GM12878 (cell line): Measurements from ENCODE around the gene PRKCB. TPM values are rescaled to one million over a fixed set of nuclear protein-coding genes. Genes with fewer than 3 reads are reported as not detected.
A peak's percentile ranks its signal among the peaks of the same experiment; 100 is the strongest.

Source experiments
- ATAC-seq: fragments of 200-7000 bp; cut with Tn5 transposase; 3 replicates; pipeline ENCODE4 v1.9.1; 2020; ENCODE audit warnings: mild to moderate bottlenecking, moderate library complexity
- BruUV-seq: library from RNA; stranded (reverse); fragments of 400-500 nt; replicated peaks from 2 replicates; lab custom pipeline; 2021; lab: Mats Ljungman, UMichigan
- CTCF ChIA-PET: fragments of 300-600 bp; sonication (Branson Sonifier 250); formaldehyde crosslinking; extraction: SDS; loops from one replicate; lab custom pipeline; 2021; ENCODE audit warnings: inconsistent platforms; lab: Yijun Ruan, JAX
- POLR2A ChIA-PET: fragments of 350-600 bp; formaldehyde crosslinking; extraction: SDS; loops from one replicate; lab custom pipeline; 2021; ENCODE audit warnings: inconsistent platforms; lab: Charles Lee
- RAD21 ChIA-PET: fragments of 300-600 bp; sonication (Branson Sonifier 250); formaldehyde crosslinking; loops from one replicate; lab custom pipeline; 2023; ENCODE audit warnings: antibody characterized with exemption; ENCODE audit not compliant: unreplicated experiment; lab: Charles Lee
- SMC1A ChIA-PET: fragments of 300-600 bp; sonication (Branson Sonifier 250); formaldehyde crosslinking; loops from one replicate; lab custom pipeline; 2023; ENCODE audit not compliant: unreplicated experiment, uncharacterized antibody; lab: Charles Lee
- DNase-seq: peaks from one replicate; pipeline ENCODE4 v3.0.0-alpha.2; 2011; ENCODE audit warnings: low read depth, low spot score
- FAIRE-seq: peaks from 3 replicates; lab custom pipeline; 2011; peaks lifted over from hg19 to GRCh38; lab: Jason Lieb, UNC
- H2AFZ ChIP-seq: 2 replicates; pipeline ENCODE4 v1.6.0; 2011; ENCODE audit warnings: low read depth, low read length, control low read depth; ENCODE audit not compliant: control insufficient read depth
- H3K27ac ChIP-seq: 2 replicates; pipeline ENCODE4 v1.5.1; 2011; ENCODE audit warnings: control low read depth; ENCODE audit not compliant: control insufficient read depth, insufficient read depth
- H3K27me3 ChIP-seq, 2 experiments: replicated peaks in 1 of 2; 2 replicates each; pipeline versions ENCODE4 v1.6.0 to v1.6.1; 2011; ENCODE audit warnings: low read length in 1 of 2; ENCODE audit not compliant: control insufficient read depth in 2 of 2, insufficient read depth in 2 of 2
- H3K36me3 ChIP-seq, 2 experiments: 2 replicates each; pipeline ENCODE4 v1.5.1; 2011; ENCODE audit warnings: low read length in 1 of 2; ENCODE audit not compliant: control insufficient read depth in 2 of 2, insufficient read depth in 2 of 2
- H3K4me1 ChIP-seq: 2 replicates; pipeline ENCODE4 v1.6.1; 2011; ENCODE audit warnings: mild to moderate bottlenecking, low read length, moderate library complexity, mixed read lengths; ENCODE audit not compliant: control insufficient read depth, insufficient read depth
- H3K4me2 ChIP-seq: 2 replicates; pipeline ENCODE4 v1.6.0; 2011; ENCODE audit warnings: control low read depth; ENCODE audit not compliant: control insufficient read depth, insufficient read depth
- H3K4me3 ChIP-seq: fragments of 200-600 bp; sonication (generic); 2 replicates; pipeline ENCODE4 v1.5.1; 2016
- H3K79me2 ChIP-seq: 2 replicates; pipeline ENCODE4 v1.6.0; 2011; ENCODE audit warnings: low read length; ENCODE audit not compliant: control insufficient read depth, insufficient read depth
- H3K9ac ChIP-seq: 2 replicates; pipeline ENCODE4 v1.8.0; 2011; ENCODE audit warnings: low read length, control low read depth, mixed read lengths; ENCODE audit not compliant: control insufficient read depth, insufficient read depth
- H3K9me3 ChIP-seq: replicated peaks from 3 replicates; pipeline ENCODE4 v1.5.1; 2011; ENCODE audit warnings: mild to moderate bottlenecking, low read length; ENCODE audit not compliant: control insufficient read depth, insufficient read depth
- H4K20me1 ChIP-seq: 2 replicates; pipeline ENCODE4 v1.6.0; 2011; ENCODE audit not compliant: control insufficient read depth, insufficient read depth
- CBFB ChIP-seq: IDR thresholded peaks from 2 replicates; pipeline ENCODE4 v1.6.1; 2016; ENCODE audit warnings: antibody characterized with exemption, low read depth
- FOXK2 ChIP-seq: fragments of 450-650 bp; IDR thresholded peaks from 2 replicates; pipeline ENCODE4 v1.6.1; 2017; ENCODE audit warnings: mild to moderate bottlenecking, moderate library complexity
- MYC ChIP-seq: IDR thresholded peaks from 2 replicates; pipeline ENCODE4 v1.6.1; 2011; ENCODE audit warnings: mild to moderate bottlenecking, low read length, moderate library complexity, inconsistent platforms; ENCODE audit not compliant: insufficient read depth, insufficient replicate concordance, insufficient read length, severe bottlenecking
- POLR2AphosphoS5 ChIP-seq: IDR thresholded peaks from 2 replicates; pipeline ENCODE4 v1.6.1; 2011; ENCODE audit warnings: mild to moderate bottlenecking, low read length, inconsistent platforms
- RB1 ChIP-seq: fragments of 450-650 bp; formaldehyde crosslinking; IDR thresholded peaks from 2 replicates; pipeline ENCODE4 v1.6.1; 2017; ENCODE audit warnings: mild to moderate bottlenecking, borderline replicate concordance
- RUNX3 ChIP-seq: IDR thresholded peaks from 2 replicates; pipeline ENCODE4 v1.6.1; 2012; ENCODE audit warnings: low read length, inconsistent platforms
- WGBS: methylation state at CpG from one replicate; pipeline ENCODE4 v1.1.6; 2016; ENCODE audit warnings: low lambda C conversion rate; ENCODE audit not compliant: insufficient replicate concordance, insufficient coverage; ENCODE audit errors: missing lambda C conversion rate; 5-methylcytosine and 5-hydroxymethylcytosine counted together
- in situ Hi-C: fragments of 300-500 bp; cut with MboI; formaldehyde crosslinking; loops from 9 replicates; pipeline ENCODE4 v1.14.3; 2018; ENCODE audit warnings: mixed read lengths
- intact Hi-C: fragments of 100-400 bp; cut with micrococcal nuclease; formaldehyde crosslinking; loops from one replicate; pipeline ENCODE4 v1.14.2; 2022; ENCODE audit not compliant: unreplicated experiment
- polyA plus RNA-seq, 11 experiments: library from polyadenylated mRNA; depleted of rRNA in 4 of 11; unstranded in 6 of 11; stranded (reverse) in 5 of 11; fragments of >200 nt; fragmentation: Nextera tagmentation in 4 of 11; fragmentation: Illumina TruSeq in 1 of 11; extraction: Ambion mirVana in 4 of 11; extraction: Trizol in 1 of 11; gene quantifications; 1 replicate in 1 of 11; 2 replicates in 10 of 11; pipeline versions ENCODE4 v1.2.1 to v1.2.3, GENCODE V29; 2011 to 2016; ENCODE audit warnings: inconsistent platforms in 2 of 11, missing spikeins in 2 of 11, low read depth in 1 of 11
- total RNA-seq, 4 experiments: library from RNA; depleted of rRNA in 3 of 4; stranded (reverse); fragments of >200 nt in 3 of 4; fragmentation: Illumina TruSeq in 1 of 4; extraction: Trizol in 1 of 4; gene quantifications; 2 replicates each; pipeline versions ENCODE4 v1.2.1 to v1.2.3, GENCODE V29; 2013 to 2021
- TF ChIP-seq, protein P1 (sequence below): IDR thresholded peaks from 2 replicates; pipeline ENCODE4 v1.6.1; 2012; ENCODE audit warnings: low read depth, low read length, improper control_type of control experiment

The PRKCB gene
- total and polyA plus RNA-seq, 10 of the 15 experiments (the other 5 are each of a cell fraction or from before 2014, with no cell fraction given): 21.4 to 158 (median 97.3) TPM

- no peak overlapping the region for H2AFZ ChIP-seq
- no peaks in the 10 kb centered on the region for H3K9me3 ChIP-seq
- no TSS peak for BruUV-seq
- H3K79me2 ChIP-seq: no peaks in the 10 kb centered on the region
- TF ChIP-seq POLR2AphosphoS5 (no peak), MYC (no peak), CBFB (no peak), RB1 (no peak), RUNX3 (no peak)
- ChIA-PET CTCF (no interaction called here), SMC1A (no interaction called here), POLR2A (no interaction called here), RAD21 (interaction anchor here (0.8 kb wide), 1 partner anchor 316 kb away, joined by 3 read pairs; no protein-coding TSS in a partner anchor)
- no peaks in the 10 kb centered on the region for H3K4me1 ChIP-seq
- ATAC-seq (no peak), DNase-seq (no peak), FAIRE-seq (no peak)
- peaks cover 8 to 18% of the 10 kb centered on the region in 2 experiments; a peak in 3 of 4 replicates for H3K36me3 ChIP-seq
- H3K4me2 ChIP-seq: no peak overlapping the region
- intact Hi-C loops (no loop called here), in situ Hi-C loops (no loop called here)
- H4K20me1 ChIP-seq: no peaks in the 10 kb centered on the region
- no peak overlapping the region for H3K9ac ChIP-seq
- no peaks in the 10 kb centered on the region for H3K27me3 ChIP-seq
- no peak overlapping the region for H3K27ac ChIP-seq
- 91% methylated on average over 9 of the region's 9 CpGs for WGBS
- H3K4me3 ChIP-seq: no peak overlapping the region
These were observed 281.2 kb downstream of the PRKCB start for GRCh38 chr16:24116989-24117388.

DNA sequence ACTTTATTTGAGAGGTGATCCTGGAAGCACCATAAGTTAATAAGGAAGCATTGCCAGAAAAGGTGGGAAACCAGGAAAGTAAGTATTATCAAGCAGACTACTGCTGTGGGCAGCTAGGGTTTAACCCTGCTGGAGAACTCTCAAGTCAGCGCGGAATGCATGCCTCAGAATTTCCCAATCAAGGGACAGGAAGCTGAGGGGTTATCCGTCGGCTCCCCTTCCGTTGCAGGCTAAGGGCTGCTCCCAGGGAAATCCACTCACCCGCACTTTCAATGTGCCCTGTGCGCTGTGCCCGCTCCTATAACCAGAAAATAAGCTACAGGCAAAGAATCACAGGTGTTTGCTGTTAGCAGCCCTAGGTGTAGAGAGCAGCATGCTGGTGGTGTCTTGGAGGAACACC is 281.9 kb downstream of the PRKCB start:
- in situ Hi-C loops: no loop called here
- DNase-seq (no peak), FAIRE-seq (no peak), ATAC-seq (no peak)
- intact Hi-C loops: no loop called here
- Histone ChIP-seq H3K4me2 (no peak overlapping the region), H3K4me1 (no peaks in the 10 kb centered on the region), H3K79me2 (no peaks in the 10 kb centered on the region), H3K9ac (no peak overlapping the region), H3K36me3 (peaks cover 8 to 17% of the 10 kb centered on the region in 2 experiments; a peak in 3 of 4 replicates), H2AFZ (no peak overlapping the region), H3K27ac (no peak overlapping the region), H3K27me3 (no peaks in the 10 kb centered on the region), H3K9me3 (no peaks in the 10 kb centered on the region), H3K4me3 (no peak overlapping the region), H4K20me1 (no peaks in the 10 kb centered on the region)
- WGBS: 95% methylated on average over 8 of the region's 8 CpGs
- 0 out of 2 replicates have a peak, but pooled peaks have one; percentile 29 for TF ChIP-seq POLR2AphosphoS5
- TF ChIP-seq, protein P1, sequence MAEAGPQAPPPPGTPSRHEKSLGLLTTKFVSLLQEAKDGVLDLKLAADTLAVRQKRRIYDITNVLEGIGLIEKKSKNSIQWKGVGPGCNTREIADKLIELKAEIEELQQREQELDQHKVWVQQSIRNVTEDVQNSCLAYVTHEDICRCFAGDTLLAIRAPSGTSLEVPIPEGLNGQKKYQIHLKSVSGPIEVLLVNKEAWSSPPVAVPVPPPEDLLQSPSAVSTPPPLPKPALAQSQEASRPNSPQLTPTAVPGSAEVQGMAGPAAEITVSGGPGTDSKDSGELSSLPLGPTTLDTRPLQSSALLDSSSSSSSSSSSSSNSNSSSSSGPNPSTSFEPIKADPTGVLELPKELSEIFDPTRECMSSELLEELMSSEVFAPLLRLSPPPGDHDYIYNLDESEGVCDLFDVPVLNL: no peak
- no peak for TF ChIP-seq FOXK2
- no TSS peak for BruUV-seq
- ChIA-PET CTCF (interaction anchor here (1.1 kb wide), 1 partner anchor 47 kb away, joined by 3 read pairs; no protein-coding TSS in a partner anchor), RAD21 (interaction anchor here (0.8 kb wide), 1 partner anchor 317 kb away, joined by 3 read pairs; no protein-coding TSS in a partner anchor), SMC1A (interaction anchor here (0.7 kb wide), 1 partner anchor 14 kb away, joined by 3 read pairs; no protein-coding TSS in a partner anchor), POLR2A (no interaction called here)
